Chondrocyte (in vitro differentiated cells): ENCODE measurements around the gene TMEM204. TPM values are rescaled to one million over a fixed set of nuclear protein-coding genes. Genes with fewer than 3 reads are reported as not detected.

Experiments
- DNase-seq: peaks from one replicate; pipeline ENCODE4 v3.0.0; 2021; ENCODE audit warnings: mixed read lengths, low spot score
- H3K27ac Mint-ChIP-seq: one replicate; pipeline ENCODE4 v1.8.0; 2021; ENCODE audit warnings: mild to moderate bottlenecking, moderate library complexity, mixed read lengths; ENCODE audit not compliant: unreplicated experiment
- H3K27me3 Mint-ChIP-seq: 2 replicates; pipeline ENCODE4 v1.8.0; 2021; ENCODE audit warnings: low read depth, mixed read lengths
- H3K36me3 Mint-ChIP-seq: 2 replicates; pipeline ENCODE4 v1.8.0; 2021; ENCODE audit warnings: low read depth, mixed read lengths
- H3K4me1 Mint-ChIP-seq: 2 replicates; pipeline ENCODE4 v1.8.0; 2021; ENCODE audit warnings: low read depth, mild to moderate bottlenecking, mixed read lengths
- H3K4me3 Mint-ChIP-seq: one replicate; pipeline ENCODE4 v1.8.0; 2021; ENCODE audit warnings: mild to moderate bottlenecking, moderate library complexity, mixed read lengths; ENCODE audit not compliant: unreplicated experiment
- H3K9me3 Mint-ChIP-seq: 2 replicates; pipeline ENCODE4 v1.8.0; 2021; ENCODE audit warnings: low read depth, mixed read lengths
- total RNA-seq: library from RNA; stranded (reverse); gene quantifications from 3 replicates; pipeline ENCODE4 v1.2.1, GENCODE V29; 2021
- TF ChIP-seq, protein P1 (sequence below): fragments of 200-600 bp; sonication (generic); IDR thresholded peaks from 2 replicates; pipeline ENCODE4 v1.5.0; 2021; ENCODE audit warnings: antibody characterized with exemption, mild to moderate bottlenecking, moderate library complexity

Gene TMEM204
- total RNA-seq, 1 donor from 2014 or later, result 8.4 TPM

GRCh38 chr16:1514507-1514906 is 19.0 kb upstream of the TMEM204 start:
- H3K27me3 Mint-ChIP-seq, result no peaks in the 10 kb centered on the region
- TF ChIP-seq, protein P1, sequence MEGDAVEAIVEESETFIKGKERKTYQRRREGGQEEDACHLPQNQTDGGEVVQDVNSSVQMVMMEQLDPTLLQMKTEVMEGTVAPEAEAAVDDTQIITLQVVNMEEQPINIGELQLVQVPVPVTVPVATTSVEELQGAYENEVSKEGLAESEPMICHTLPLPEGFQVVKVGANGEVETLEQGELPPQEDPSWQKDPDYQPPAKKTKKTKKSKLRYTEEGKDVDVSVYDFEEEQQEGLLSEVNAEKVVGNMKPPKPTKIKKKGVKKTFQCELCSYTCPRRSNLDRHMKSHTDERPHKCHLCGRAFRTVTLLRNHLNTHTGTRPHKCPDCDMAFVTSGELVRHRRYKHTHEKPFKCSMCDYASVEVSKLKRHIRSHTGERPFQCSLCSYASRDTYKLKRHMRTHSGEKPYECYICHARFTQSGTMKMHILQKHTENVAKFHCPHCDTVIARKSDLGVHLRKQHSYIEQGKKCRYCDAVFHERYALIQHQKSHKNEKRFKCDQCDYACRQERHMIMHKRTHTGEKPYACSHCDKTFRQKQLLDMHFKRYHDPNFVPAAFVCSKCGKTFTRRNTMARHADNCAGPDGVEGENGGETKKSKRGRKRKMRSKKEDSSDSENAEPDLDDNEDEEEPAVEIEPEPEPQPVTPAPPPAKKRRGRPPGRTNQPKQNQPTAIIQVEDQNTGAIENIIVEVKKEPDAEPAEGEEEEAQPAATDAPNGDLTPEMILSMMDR, result no peak
- no peak for DNase-seq
- H3K9me3 Mint-ChIP-seq, result peaks cover 6% of the 10 kb centered on the region
- H3K27ac Mint-ChIP-seq, result no peak overlapping the region
- H3K4me1 Mint-ChIP-seq, result peaks cover 2% of the 10 kb centered on the region
- H3K36me3 Mint-ChIP-seq, result peaks cover 19% of the 10 kb centered on the region
- H3K4me3 Mint-ChIP-seq, result no peak overlapping the region

GRCh38 chr16:1518626-1519135 is 14.8 kb upstream of the TMEM204 start:
- Mint-ChIP-seq H3K27ac (no peak overlapping the region), H3K4me1 (no peaks in the 10 kb centered on the region), H3K27me3 (no peaks in the 10 kb centered on the region), H3K36me3 (peaks cover 11% of the 10 kb centered on the region), H3K9me3 (peaks cover 6% of the 10 kb centered on the region), H3K4me3 (no peak overlapping the region)
- DNase-seq, result no peak
- TF ChIP-seq, protein P1, result no peak

- no peak for DNase-seq
- no peak overlapping the region for H3K4me3 Mint-ChIP-seq
- TF ChIP-seq, protein P1, result no peak
- H3K27me3 Mint-ChIP-seq, result no peaks in the 10 kb centered on the region
- H3K36me3 Mint-ChIP-seq, result peaks cover 8% of the 10 kb centered on the region
- no peaks in the 10 kb centered on the region for H3K4me1 Mint-ChIP-seq
- peaks cover 3% of the 10 kb centered on the region for H3K9me3 Mint-ChIP-seq
- H3K27ac Mint-ChIP-seq, result no peak overlapping the region
Observed at GRCh38 chr16:1519831-1520230, 13.6 kb upstream of the TMEM204 start.

- peaks cover 6% of the 10 kb centered on the region for H3K36me3 Mint-ChIP-seq
- H3K27me3 Mint-ChIP-seq, result no peaks in the 10 kb centered on the region
- DNase-seq, result no peak
- H3K4me1 Mint-ChIP-seq, result no peaks in the 10 kb centered on the region
- TF ChIP-seq, protein P1, result no peak
- no peak overlapping the region for H3K4me3 Mint-ChIP-seq
- H3K27ac Mint-ChIP-seq, result no peak overlapping the region
- no peaks in the 10 kb centered on the region for H3K9me3 Mint-ChIP-seq
Observed at GRCh38 chr16:1520461-1520860, 13.0 kb upstream of the TMEM204 start.

- Mint-ChIP-seq H3K36me3 (peaks cover 4% of the 10 kb centered on the region), H3K27me3 (no peaks in the 10 kb centered on the region), H3K27ac (no peak overlapping the region), H3K4me1 (peaks cover 4% of the 10 kb centered on the region), H3K4me3 (no peak overlapping the region), H3K9me3 (no peaks in the 10 kb centered on the region)
- no peak for DNase-seq
- TF ChIP-seq, protein P1, result no peak
Observed at GRCh38 chr16:1523581-1524245, 9.8 kb upstream of the TMEM204 start.
